K562 (cell line): Measurements from ENCODE around the gene GAPDHS. TPM values are rescaled to one million over a fixed set of nuclear protein-coding genes. Genes with fewer than 3 reads are reported as not detected.

Experiments
- FIP1L1 ChIP-seq: fragments of 200-400 bp; formaldehyde crosslinking; IDR thresholded peaks from 2 replicates; pipeline ENCODE4 v1.6.1; 2018; ENCODE audit warnings: mild to moderate bottlenecking, low read depth, low read length; ENCODE audit not compliant: poor library complexity, severe bottlenecking
- KLF16 ChIP-seq: IDR thresholded peaks from 2 replicates; pipeline ENCODE4 v1.6.1; 2016; ENCODE audit warnings: antibody characterized with exemption
- PHF8 ChIP-seq: fragments of 200-600 bp; sonication (generic); IDR thresholded peaks from 2 replicates; pipeline ENCODE4 v1.6.1; 2012; ENCODE audit warnings: mixed run types, mild to moderate bottlenecking, inconsistent platforms, low read length, moderate library complexity, borderline replicate concordance
- PKNOX1 ChIP-seq: fragments of 450-650 bp; IDR thresholded peaks from 2 replicates; pipeline ENCODE4 v1.6.1; 2016
- ZNF318 ChIP-seq, 2 experiments: fragments of 450-650 bp; IDR thresholded peaks; 2 replicates each; pipeline ENCODE4 v1.6.1; 2016; ENCODE audit warnings: mild to moderate bottlenecking in 2 of 2, borderline replicate concordance in 1 of 2, low read depth in 1 of 2, moderate library complexity in 1 of 2
- polyA plus RNA-seq, 8 experiments: library from polyadenylated mRNA; depleted of rRNA in 4 of 8; stranded (reverse) in 5 of 8; unstranded in 3 of 8; fragments of >200 nt; fragmentation: Nextera tagmentation in 2 of 8; fragmentation: Illumina TruSeq in 1 of 8; extraction: Ambion mirVana in 2 of 8; extraction: Trizol in 1 of 8; gene quantifications; 2 replicates each; pipeline versions ENCODE4 v1.2.1 to v1.2.3, GENCODE V29; 2011 to 2014; ENCODE audit warnings: inconsistent platforms in 1 of 8, missing spikeins in 1 of 8
- total RNA-seq, 7 experiments: library from RNA; depleted of rRNA in 6 of 7; stranded (reverse); fragments of >200 nt in 6 of 7; fragmentation: Illumina TruSeq in 2 of 7; extraction: Trizol in 2 of 7; gene quantifications; 2 replicates each; pipeline versions ENCODE4 v1.2.1 to v1.2.3, GENCODE V29; 2011 to 2021; ENCODE audit warnings: low replicate concordance in 1 of 7

GAPDHS gene
- total and polyA plus RNA-seq, 9 of the 15 experiments (the other 6 are each of a cell fraction or from before 2014, with no cell fraction given) = 0.08 to 0.12 TPM; not detected in 7

- no peak for TF ChIP-seq ZNF318 (IDR thresholded peaks at IDR 0.05; ENCODE audit: borderline replicate concordance in 1 of 2, low read depth in 1 of 2)
- no peak for TF ChIP-seq KLF16
- TF ChIP-seq PKNOX1 = peak; percentile 61
- TF ChIP-seq FIP1L1 = peak; percentile 15
- TF ChIP-seq PHF8 = peak; percentile 17; the same call in 1 of the 2 replicates
Observed at GRCh38 chr19:35557539-35558399, 24.5 kb downstream of the GAPDHS start (continued).
